ENCODE results near the gene RICTOR.

RICTOR gene

DNA sequence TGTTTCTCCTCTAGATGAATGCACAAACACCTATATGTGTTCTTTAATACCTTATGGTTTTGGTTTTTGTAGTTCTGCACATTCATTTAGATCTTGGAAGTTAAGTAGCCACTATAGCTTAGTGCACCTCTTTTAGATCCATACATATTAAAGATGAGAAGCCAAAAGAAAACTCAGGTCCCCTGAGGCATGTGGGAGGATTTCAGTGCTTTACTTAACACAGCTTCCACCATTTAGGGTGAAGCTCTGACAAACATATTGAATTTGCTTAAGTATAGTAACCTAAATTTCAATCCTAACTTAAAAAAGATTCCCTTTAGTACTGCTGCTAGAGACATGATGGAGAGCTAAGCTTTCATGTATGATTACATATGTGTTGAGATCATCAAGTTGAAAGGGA lies 25.6 kb upstream of the RICTOR start:
- DNase-seq = no peak

DNA sequence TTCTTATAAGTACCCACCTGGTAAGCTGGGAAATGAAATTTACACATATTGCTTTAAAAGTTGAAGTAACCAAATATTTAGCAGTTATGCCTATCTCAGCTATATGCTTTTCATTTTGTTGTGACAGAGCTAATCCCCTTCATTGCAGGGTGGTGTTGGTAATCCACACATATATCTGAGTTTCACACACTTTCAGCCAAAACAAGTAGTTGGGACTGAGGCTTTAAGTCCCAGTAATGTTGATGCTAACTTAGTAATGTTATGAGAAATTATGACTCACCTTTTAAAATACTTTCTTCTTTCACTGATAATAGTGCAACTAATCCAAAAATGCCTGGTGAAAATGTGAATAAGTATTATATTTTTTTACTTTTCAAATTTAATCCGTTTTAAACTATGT lies 19.2 kb upstream of the RICTOR start:
- DNase-seq = no peak

DNA sequence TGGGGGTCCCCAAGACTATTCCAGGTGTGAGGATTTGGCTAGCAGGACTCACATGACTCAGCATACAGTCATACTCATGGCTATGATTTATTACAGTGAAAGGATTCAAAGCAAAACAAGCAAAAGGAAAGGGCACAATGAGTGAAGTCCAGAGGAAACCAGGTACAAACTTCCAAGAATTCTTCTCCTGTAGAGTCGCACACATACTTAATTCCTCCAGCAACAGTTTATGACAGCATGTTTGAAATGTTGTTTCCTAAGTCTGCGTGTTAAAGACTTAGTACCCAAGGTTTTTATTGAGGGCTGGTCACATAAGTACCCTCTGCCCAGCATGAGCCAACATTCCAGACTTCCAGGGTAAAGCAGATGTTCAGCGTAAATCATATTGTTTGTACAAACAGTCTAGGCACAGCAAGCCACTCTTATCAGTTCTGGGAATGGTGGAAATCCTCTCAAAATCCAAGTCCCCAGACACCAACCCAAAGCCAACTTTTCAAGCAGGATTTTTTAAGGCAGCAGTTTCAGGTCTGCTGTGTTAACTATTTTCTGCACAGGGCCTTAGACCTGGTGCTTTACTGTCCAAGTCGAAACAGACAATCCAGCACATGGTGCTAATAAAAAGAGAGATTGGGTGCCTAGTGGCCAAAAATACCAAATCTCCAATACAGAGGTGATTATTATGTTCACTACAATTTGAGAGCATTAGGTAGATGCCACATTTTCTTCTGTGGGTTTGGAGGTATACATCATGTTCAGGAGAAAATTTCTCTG lies 18.6 kb upstream of the RICTOR start:
- DNase-seq = no peak

DNA sequence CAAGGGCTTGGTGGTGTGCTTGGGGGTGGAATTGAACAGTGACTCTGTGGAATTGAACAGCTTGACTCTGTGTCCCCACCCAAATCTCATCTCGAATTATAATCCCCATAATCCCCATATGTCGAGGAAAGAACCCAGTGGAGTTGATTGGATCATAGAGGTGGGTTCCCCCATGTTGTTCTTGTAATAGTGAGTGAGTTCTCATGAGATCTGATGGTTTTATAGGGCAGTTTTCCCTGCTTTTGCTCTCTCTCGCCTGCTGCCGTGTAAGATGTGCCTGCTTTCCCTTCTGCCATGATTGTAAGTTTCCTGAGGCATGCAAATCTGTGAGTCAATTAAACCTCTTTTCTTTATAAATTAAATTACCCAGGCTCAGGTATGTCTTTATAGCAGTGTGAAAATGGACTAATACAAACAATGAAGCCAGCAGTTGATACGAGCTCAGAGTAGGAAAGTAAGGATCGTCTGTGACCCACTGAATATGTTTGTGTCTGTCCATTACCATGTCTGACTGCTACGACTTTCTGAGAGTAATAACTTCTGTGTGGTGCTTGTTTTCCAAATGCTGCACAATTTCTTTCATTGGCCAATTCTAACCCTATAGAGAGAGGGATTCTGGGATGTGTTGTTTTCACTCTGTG lies 17.9 kb upstream of the RICTOR start:
- no peak for DNase-seq

DNA sequence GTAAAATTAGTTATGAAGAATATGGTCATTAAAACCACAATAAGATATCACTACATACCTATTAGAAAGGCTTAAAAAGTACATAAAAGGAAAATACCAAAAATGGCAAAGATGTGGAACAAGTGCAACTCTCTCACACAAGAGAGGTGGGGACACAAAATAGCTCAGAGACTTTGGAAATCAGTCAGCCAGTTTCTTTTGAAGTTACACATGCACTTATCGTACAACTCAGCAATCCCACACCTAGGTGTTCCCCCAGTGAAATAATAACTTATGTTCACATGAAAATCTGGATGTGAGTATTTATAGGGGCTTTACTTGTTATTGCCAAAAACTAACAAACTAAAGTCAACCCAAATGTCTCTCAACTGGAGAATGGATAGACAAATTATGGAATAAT lies 9.8 kb upstream of the RICTOR start:
- DNase-seq = no peak

DNA sequence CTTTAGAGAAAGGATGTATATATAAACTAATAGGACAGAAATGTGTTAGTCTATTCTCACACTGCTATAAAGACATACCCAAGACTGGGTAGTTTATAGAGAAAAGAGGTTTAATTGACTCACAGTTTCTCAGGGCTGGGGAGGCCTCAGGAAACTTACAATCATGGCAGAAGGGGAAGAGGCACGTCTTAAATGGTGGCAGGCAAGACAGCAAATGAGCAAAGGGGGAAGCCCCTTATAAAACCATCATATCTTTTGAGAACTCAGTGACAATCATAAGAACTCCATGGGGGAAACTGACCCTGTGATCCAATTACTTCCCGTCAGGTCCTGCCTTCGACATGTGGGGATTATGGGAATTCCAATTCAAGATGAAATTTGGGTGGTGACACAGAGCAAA lies 8.8 kb upstream of the RICTOR start:
- DNase-seq = no peak

DNA sequence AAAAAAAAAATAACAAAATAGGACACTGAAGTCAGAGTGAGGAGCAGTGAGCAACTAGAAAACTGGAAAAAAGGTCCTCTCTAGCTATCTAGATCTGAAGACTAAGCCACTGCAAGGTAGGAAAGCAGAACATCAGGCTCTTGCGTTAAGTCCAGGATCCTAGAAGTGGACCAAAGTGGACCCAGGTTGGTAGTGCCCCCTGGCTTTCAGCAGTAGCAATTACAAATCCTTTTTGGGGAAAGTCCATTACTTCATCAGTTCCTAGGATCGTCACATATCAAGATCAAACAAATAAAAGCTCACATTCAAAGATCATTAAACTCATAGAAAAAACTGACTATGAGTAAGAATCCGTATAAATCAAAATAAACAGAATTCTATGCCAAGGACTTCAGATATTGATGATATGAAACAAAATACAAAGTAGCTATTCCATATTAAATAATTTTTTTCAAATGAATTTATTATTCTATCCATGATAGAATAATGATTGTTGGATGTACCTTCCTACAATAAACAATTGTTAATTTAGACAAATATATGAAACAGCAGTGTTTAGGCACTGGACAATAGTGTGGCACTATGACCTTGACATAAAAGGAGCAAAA lies 6.5 kb upstream of the RICTOR start:
- DNase-seq = peak; percentile 32 to 61

DNA sequence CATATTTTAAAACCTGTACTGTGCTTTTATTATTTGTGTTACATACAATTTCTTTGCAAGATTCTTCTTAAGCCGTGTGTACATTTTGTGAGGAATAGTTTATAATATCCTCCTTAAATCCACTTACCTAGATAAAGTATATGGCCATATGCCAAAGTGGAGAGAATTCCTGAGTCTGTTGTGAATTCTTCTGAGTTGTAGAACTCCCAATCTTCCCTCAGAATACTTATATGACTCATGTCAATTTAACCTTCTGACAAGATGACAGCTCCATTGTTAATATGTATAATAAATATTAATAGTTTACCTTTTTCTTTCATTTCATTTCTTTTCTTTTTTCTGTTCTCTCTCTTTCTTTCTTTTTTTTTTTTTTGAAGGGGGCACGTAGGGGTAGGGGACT lies 6.0 kb upstream of the RICTOR start:
- no peak for DNase-seq

DNA sequence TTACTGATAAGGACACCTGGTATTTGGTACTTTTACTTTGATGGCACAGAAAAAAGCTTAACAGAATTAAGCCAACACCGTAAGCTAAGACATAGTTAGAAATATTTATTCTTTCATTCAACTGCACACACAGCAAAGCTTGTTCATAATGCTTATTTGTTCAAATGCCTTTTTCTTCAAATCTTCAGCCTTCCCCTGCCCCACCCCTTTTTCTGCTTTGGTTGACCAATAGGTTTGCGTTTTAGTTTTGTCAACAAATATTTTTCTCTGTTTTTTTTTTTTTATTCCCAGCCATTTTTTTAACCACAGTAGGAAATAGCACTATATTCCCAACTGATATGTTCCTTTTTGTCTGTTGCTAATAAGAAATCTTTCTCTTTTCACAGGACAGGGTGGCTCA lies 4.9 kb upstream of the RICTOR start:
- DNase-seq = no peak

DNA sequence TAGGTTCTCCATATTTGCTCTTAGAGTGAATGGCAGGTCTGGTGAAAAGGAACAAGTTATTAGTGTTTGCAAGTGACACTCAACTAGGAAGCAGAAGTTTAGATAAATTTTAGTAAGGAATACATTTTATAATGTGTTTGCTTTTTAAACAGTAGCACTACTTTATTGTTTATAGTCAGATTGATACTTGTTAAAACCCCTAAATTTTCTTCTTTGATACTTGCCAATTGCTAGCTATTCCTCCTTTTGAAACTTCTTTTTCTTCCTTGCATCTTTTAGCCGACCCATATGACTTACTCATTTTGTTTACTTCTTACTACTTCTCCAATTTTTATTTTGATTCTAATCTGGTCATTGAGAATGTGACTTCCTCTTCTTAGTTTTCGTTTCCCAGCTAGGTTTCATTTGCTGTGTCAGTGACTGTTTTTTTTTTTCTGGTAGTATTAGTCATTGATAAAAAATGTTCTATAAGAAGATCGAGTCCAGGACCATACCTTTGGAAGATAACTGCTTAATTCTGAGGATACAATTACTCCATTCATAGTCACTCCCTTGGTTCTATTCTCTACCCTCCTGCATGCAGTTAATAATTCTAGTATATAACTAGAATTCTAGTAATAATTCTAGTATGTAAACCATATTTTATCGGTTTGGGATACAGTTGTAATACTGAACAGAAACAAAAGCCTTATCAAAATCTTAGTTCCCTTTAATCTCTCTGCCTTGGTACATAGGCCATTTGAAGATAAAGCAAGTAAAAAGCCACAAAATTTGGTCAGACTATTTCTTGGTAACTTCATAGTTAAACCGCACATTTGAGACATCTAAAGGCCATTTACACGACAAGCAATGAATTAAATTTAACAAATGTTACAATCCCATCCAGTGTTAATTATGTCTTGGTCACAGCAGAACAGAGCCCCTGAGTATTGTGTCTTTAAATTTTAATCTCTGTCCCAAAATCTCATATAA lies 2.8 kb upstream of the RICTOR start:
- DNase-seq = no peak

DNA sequence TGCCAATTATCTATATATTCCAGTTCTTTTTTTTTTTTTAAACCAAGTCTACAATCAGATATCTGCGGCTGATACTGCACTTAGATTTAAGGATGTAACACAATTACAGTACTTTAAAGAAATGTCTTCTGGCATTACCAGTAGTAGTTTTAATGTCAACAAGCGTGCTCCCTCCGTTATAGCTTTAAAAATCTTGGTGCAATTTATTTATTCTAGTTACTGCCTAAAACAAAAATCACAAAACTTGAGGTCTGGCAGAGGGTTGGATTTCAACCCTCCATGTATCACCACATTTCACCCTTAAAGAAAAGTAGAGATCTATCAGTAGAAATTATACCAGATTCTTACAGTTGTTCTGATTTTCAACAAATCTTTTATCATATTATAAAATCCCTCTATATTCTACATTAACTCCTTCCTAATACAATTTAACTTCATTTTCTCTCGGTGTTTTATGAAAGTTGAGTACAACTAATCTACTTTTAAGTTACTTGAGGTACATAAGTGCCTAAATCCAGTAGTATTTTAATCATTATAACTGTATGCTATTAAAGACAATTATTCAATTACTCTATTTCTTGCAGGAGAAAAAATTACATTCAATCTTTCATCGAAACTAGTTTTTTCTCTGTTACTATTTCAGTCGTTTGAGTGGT lies 2.0 kb upstream of the RICTOR start:
- DNase-seq = no peak

DNA sequence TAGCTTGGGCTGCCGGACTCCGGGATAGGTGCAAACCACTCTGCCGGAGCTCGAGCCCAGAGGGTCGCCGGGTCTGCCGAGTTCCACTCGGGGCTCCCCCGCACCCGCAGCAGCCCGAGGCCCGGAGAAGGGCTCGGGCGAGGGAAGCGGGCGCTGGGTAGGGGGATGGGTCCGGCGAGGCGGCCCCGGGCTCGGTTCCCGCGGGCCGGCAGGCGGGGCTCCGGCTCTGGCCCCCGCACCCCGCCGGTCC lies 507 bp downstream of the RICTOR start:
- peak in 1 of 2 experiments; percentile 89 for DNase-seq

DNA sequence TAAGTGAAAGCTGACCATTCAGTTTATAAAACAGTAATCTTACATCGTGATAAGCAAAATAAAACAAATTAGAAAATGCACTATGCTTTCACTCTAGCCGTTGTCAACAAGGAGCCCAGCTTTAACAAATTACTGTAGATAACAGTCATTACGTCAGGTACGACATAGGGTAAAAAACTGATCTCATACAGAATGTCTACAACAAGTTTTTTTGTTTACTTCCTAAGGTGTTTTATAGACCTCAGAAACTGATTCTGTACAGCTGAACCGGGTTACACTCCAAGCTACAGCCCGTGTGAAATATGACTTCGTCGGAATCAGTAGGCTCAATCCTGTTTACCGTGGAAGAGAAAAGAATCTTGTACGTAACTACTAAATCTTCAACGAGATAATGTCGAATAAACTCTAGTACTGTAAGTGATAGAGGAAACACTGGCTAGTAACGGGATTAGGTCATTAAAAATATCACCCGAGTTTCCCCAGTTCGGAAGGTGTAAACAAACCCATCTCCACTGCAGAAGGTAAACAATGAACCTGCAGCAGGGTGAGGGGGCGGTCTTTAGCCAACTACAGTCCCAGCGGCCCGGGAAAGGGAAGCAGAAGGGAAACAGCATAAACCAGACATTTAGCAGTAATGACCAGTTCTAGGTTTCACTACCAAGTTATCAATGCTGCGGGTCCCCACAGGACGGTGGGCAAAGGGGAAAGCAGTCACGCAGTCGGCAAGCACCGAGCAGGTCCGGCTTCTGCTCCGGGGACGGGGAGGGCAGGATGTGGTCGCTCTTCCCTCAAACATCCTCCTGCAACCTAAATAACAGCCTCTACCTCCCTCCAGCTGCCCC lies 1.1 kb downstream of the RICTOR start:
- DNase-seq = peak; percentile 65 to 89

DNA sequence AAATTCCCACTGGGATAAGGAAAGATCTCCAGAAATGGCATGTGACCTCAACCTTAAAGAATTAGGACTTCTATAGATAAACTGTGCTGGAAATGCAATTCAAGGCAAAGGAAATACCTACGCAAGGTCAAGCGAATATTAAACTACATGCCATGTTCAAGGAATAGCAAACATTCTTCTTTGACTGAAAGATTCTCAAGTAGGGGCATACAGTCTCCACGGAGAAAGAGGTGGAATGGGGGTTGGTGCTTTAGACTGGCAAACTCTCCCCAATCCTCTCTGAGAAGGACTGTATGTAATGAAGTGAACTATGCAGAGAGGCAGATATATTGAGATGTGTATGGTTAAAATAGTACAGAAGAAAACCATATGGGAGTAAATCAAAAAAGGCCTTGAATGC lies 6.1 kb downstream of the RICTOR start:
- DNase-seq = no peak

DNA sequence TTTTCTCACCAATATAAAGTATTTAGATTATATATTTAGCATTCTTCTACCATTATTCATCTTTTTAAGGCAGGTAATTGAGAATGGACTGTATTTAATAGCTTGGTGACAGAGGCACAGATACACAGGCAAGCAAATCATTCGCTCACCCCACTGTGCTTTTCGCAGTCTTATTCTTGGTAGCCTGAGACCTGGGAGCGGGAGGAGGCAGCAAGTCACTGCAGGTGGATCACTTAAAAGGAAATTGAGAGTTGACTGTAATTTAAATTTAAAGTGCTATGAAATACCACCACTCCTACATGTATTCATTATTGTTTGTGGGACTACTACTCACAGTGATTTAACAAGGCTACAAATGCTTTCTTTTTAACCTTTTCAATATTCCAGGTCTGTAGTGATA lies 9.7 kb downstream of the RICTOR start:
- no peak for DNase-seq

DNA sequence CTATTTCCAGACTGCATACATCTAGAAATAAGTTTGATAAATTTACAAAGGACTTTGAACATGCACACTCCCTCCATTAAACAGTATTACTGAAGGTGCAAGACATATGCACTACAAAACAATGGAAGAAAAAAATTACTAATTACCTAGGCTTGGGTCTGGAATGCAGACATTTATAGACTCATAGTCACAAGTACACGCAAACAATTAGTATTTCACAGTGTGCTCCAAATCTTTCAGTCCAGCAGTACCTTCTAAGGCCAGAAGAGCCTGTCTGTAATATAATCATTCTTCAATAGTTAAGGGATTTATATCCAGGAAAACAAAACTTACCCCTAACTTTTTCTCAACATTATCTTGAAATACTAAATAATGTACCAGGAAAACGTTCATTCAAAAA lies 11.2 kb downstream of the RICTOR start:
- no peak for DNase-seq

DNA sequence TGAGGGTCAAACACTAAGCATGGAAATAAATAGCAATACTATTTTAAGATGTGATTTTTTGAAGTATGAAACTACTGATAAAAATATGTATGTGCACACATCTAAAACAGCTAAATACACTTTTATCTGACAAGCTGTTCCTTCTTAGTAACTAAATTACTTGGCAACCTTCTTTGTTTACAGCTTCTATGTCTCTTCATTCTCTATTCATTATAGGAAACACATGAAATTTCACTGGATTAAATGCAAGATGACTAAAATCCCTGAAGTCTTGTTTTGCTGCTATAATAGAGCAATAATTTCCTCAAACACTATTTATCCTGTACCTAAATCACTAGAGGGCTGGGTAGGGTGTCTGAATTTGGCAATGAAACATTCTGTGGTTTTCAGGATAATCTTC lies 11.7 kb downstream of the RICTOR start:
- DNase-seq = no peak

DNA sequence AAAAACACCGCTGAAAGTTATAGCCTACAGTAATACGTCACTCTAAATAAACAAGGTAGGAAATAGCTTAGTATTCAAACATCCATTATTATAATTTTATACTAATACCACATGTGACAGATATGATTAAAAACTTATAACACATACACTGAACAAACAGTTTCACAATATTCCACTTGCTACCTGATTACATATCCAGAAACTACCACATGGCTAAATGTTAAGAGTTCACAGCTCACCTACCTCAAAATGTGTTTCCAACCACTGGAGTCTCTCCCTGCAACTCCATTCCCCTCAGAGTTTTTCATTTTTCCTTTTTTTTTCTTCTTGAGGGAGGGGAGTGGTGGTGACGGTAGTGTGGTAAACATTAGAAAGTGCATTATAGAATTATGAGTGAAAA lies 12.1 kb downstream of the RICTOR start:
- no peak for DNase-seq

DNA sequence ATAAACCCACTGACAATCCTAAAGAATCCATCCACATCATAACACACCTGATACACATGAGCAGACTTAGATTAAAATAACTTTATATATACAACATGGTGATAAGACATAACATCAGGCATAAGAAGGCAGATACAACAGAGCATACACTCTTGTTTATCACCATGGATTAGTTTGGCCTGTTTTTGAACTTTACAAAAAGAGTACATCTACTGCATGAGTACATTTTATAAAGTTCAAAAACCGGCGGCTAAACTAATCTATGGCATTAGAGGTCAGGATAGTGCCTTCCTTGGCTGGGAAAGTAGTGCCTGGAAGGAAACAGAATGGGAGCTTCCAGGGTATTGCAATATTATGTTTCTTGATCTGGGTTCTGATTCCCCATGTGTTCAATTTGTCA lies 15.1 kb downstream of the RICTOR start:
- DNase-seq = no peak

DNA sequence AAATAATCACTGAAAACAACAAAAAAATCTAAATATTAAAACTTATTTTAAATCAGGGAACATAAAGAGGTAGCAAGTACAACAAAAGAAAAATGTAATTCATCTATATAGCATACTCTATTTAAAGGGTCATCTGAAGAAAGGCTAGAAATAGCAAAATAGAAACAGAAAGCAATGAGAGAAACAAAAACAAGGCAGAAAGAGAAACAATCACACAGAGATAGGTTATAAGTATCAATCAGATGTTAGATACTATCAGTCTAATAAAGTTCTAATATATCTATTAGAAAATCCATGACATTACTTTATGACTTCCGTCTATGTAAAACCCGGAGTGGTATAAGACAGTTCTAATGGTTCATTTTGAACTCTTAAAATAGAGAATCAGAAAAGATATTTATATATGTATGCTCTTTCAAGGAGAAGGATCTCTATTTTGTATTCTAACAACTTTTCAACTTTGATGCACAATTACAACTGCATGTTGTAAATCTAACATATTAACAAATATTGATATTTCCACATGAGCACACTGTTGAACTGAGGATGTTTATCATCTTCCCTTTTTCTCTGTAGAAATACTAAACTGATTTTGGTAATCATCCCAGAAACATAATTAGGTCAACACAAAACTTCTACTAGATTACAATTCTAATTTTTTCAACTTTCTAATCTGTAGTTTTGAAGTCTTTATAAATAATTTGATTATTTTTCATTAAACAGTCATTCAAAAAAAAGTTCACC lies 15.8 kb downstream of the RICTOR start:
- no peak for DNase-seq

DNA sequence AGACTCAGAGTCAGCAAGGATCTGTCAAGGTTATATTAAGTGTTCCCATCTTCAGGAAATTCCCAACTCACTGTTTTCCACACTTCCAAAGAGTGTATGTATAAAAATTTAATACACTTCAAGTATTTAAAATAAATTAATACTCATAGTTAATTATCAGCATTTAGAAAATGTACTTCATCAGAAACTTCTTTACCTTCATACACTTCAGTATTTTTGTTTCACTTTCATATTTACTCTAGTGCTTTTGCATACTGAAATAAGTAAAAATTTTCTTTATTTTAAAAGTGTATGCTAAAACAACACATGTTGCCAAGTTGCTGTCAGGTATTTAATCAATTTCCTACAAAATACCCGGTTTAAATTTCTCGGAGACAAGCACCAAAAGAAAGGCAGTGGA lies 16.5 kb downstream of the RICTOR start:
- DNase-seq = no peak

Data from NCI-H526 (cell line).